Pancreas (tissue), 10 donors: Measurements from ENCODE around the gene COA7. TPM values are rescaled to one million over a fixed set of nuclear protein-coding genes. Genes with fewer than 3 reads are reported as not detected.
A peak's percentile ranks its signal among the peaks of the same experiment; 100 is the strongest.

Experiments used
- ATAC-seq, 4 donors: fragments of 200-7000 bp; cut with Tn5 transposase; one replicate each; pipeline versions ENCODE4 v1.8.0 to v1.9.1; 2020; ENCODE audit warnings: mild to moderate bottlenecking in 4 of 4, moderate library complexity in 4 of 4
- DNase-seq, 6 donors: peaks; one replicate each; pipeline ENCODE4 v3.0.0-alpha.2; 2020
- FAIRE-seq: peaks from 2 replicates; lab custom pipeline; 2012; peaks lifted over from hg19 to GRCh38; lab: Jason Lieb, UNC
- H3K27ac ChIP-seq, 4 donors: fragments of 200-600 bp; sonication (generic); 1 replicate in 3 of 4; 2 replicates in 1 of 4; pipeline versions ENCODE4 v1.5.0 to v1.8.0; 2020
- H3K27me3 ChIP-seq, 4 donors: fragments of 200-600 bp; one replicate each; pipeline ENCODE4 v1.8.0; 2021
- H3K36me3 ChIP-seq, 3 donors: fragments of 200-600 bp; sonication (generic) in 1 of 3; one replicate each; pipeline versions ENCODE4 v1.5.0 to v1.8.0; 2020 to 2021
- H3K4me1 ChIP-seq, 3 donors: fragments of 200-600 bp; one replicate each; pipeline ENCODE4 v1.8.0; 2021
- H3K4me3 ChIP-seq, 4 donors: fragments of 200-600 bp; sonication (generic) in 2 of 4; one replicate each; pipeline versions ENCODE4 v1.5.0 to v1.8.0; 2020 to 2021
- H3K9me3 ChIP-seq, 4 donors: fragments of 200-600 bp; one replicate each; pipeline ENCODE4 v1.8.0; 2021
- WGBS, 2 donors: extraction: QIAGEN DNeasy Blood & Tissue Kit; methylation state at CpG; one replicate each; pipeline ENCODE4 v1.1.7; 2013; 5-methylcytosine and 5-hydroxymethylcytosine counted together
- intact Hi-C, 3 donors: fragments of 100-400 bp; cut with DNase I; formaldehyde crosslinking; loops; one replicate each; pipeline versions ENCODE4 v1.11.1 to v1.14.2; 2022
- polyA plus RNA-seq, 2 donors: library from polyadenylated mRNA; stranded (reverse); fragments of 200-250 nt; gene quantifications; one replicate each; pipeline ENCODE4 v1.2.3, GENCODE V29; 2013
- total RNA-seq, 6 donors: library from RNA; stranded (reverse); fragmentation: NEBNext Ultra II Directional in 4 of 6; extraction: Animal tissue kit (Norgen Biotek cat#: 25700) in 4 of 6; gene quantifications; one replicate each; pipeline versions ENCODE4 v1.2.1 to v1.2.4, GENCODE V29; 2021 to 2023
- TF ChIP-seq, protein P1 (sequence below), 4 donors: fragments of 200-600 bp; sonication (generic) in 3 of 4; IDR thresholded peaks; one replicate each; pipeline versions ENCODE4 v1.5.0 to v1.8.0; 2021; ENCODE audit warnings: antibody characterized with exemption in 4 of 4
- donor health status: healthy with polysubstance abuse.
- donor health status: DM: no; HTN: no; CAD: no; lungs with moderate emphysema.
- donor health status: DM: no; HTN: no; CAD: no.
- donor health status: control.
- donor health status: control.
- donor health status: Bipolar disorder and iron deficiency.
- donor health status: DM: yes; HTN: yes; CAD: no.
- donor health status: DM: no; HTN: no; CAD: no.
- donor health status: DM: no; HTN: no; CAD: no.
- donor health status: DM: yes; HTN: yes; CAD: no.

COA7 gene
- total and polyA plus RNA-seq, 8 donors = 2.1 to 18.6 (median 7.8) TPM

DNA sequence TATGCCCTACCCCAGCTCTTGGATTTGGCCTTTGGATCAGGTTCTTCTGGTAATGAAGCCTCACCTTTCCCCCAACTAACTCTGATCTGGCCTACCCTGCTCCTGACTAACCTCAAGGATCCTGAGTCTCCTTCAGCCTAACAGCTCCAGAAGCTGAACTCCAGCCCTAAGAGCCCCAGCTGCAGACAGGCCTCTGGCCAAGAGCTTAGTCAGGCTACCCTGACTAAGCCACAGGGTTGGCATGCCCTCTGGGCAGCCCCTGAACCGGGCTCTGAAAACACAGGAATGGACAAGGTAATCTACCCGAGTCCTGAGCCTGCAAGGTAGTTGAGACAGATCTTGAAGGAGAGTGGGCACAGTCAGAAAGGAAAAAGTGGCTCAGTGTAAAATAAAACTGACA, 29.4 kb downstream of the COA7 start:
- no peak for FAIRE-seq
- no peaks in the 10 kb centered on the region for H3K9me3 ChIP-seq
- no peaks in the 10 kb centered on the region for H3K36me3 ChIP-seq
- H3K27me3 ChIP-seq = no peaks in the 10 kb centered on the region
- no peaks in the 10 kb centered on the region for H3K4me1 ChIP-seq
- intact Hi-C loops = no loop called here
- WGBS, 2 donors = 86 to 90% methylated on average over 2 of the region's 2 CpGs
- TF ChIP-seq, protein P1, sequence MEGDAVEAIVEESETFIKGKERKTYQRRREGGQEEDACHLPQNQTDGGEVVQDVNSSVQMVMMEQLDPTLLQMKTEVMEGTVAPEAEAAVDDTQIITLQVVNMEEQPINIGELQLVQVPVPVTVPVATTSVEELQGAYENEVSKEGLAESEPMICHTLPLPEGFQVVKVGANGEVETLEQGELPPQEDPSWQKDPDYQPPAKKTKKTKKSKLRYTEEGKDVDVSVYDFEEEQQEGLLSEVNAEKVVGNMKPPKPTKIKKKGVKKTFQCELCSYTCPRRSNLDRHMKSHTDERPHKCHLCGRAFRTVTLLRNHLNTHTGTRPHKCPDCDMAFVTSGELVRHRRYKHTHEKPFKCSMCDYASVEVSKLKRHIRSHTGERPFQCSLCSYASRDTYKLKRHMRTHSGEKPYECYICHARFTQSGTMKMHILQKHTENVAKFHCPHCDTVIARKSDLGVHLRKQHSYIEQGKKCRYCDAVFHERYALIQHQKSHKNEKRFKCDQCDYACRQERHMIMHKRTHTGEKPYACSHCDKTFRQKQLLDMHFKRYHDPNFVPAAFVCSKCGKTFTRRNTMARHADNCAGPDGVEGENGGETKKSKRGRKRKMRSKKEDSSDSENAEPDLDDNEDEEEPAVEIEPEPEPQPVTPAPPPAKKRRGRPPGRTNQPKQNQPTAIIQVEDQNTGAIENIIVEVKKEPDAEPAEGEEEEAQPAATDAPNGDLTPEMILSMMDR (IDR thresholded peaks at IDR 0.05) = no peak
- H3K4me3 ChIP-seq = no peak overlapping the region
- ATAC-seq = no peak
- no peak overlapping the region for H3K27ac ChIP-seq
- no peak for DNase-seq

GRCh38 chr1:52667984-52668383, 30.2 kb downstream of the COA7 start:
- WGBS, 2 donors = 63 to 82% methylated on average over 3 of the region's 3 CpGs
- TF ChIP-seq, protein P1 (IDR thresholded peaks at IDR 0.05) = no peak
- Histone ChIP-seq H3K27ac (no peak overlapping the region), H3K4me1 (no peaks in the 10 kb centered on the region), H3K9me3 (no peaks in the 10 kb centered on the region), H3K4me3 (no peak overlapping the region), H3K36me3 (no peaks in the 10 kb centered on the region), H3K27me3 (no peaks in the 10 kb centered on the region)
- DNase-seq = no peak
- ATAC-seq = no peak
- no peak for FAIRE-seq
- intact Hi-C loops = no loop called here

- ATAC-seq = no peak
- Histone ChIP-seq H3K27ac (no peak overlapping the region), H3K9me3 (no peaks in the 10 kb centered on the region), H3K4me1 (no peaks in the 10 kb centered on the region), H3K27me3 (no peaks in the 10 kb centered on the region), H3K36me3 (no peaks in the 10 kb centered on the region), H3K4me3 (no peak overlapping the region)
- TF ChIP-seq, protein P1 (IDR thresholded peaks at IDR 0.05) = no peak
- 64 to 77% methylated on average over 5 of the region's 5 CpGs for WGBS, 2 donors
- DNase-seq = no peak
- FAIRE-seq = no peak
- intact Hi-C loops = no loop called here
These were observed 30.9 kb downstream of the COA7 start for GRCh38 chr1:52667290-52667689.

DNA sequence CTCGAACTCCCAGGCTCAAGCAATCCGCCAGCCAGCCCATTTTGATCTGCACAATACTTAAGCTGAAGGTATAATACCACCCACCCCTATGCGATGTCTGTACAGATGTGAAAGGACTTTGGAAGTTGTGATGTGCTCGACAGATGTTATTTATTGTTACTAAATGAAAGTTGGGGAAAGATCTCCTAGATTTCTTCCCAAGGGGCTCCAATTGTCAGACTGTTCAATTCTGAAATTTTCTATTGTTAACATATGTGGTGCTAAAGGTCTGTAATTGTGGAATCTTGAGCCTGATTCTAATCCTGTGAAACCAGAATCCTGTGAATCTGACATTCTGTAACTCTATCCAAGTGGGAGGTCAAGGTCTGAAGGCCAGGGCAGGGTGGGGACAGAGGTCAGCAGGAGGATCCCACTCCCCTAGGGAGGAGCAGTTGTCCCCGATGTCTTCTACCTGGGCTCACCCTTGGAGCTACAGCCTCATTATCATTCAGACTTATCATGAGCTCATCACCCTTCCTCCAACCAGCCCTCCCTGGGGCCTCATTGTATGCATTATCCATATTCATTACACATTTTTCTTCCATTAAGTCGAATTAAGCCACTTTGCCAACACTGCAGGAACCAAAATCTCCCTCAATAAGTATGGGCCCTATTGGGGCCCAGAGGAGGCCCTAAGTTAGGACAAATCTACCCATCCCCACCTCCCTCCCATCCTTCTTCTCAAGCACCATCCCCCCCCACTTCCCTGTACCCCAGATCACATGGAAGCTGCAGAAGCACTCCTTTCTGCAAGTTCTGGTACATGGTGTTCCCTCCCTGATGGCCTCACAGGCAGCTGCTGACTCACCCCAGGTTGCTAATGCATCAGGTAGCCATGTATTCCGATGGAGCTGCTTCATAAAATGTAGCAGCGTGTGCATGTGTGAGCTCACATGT, 32.9 kb downstream of the COA7 start:
- Histone ChIP-seq H3K27ac (no peak overlapping the region), H3K4me1 (no peaks in the 10 kb centered on the region), H3K36me3 (no peaks in the 10 kb centered on the region), H3K27me3 (no peaks in the 10 kb centered on the region), H3K4me3 (no peak overlapping the region), H3K9me3 (no peaks in the 10 kb centered on the region)
- FAIRE-seq (no peak), ATAC-seq (peak in 1 of 4 donors; percentile 25), DNase-seq (no peak)
- TF ChIP-seq, protein P1 (IDR thresholded peaks at IDR 0.05) = no peak
- intact Hi-C loops = no loop called here
- 82 to 89% methylated on average over 8 of the region's 8 CpGs for WGBS, 2 donors

- Histone ChIP-seq H3K27me3 (no peaks in the 10 kb centered on the region), H3K36me3 (no peaks in the 10 kb centered on the region), H3K4me1 (no peaks in the 10 kb centered on the region), H3K4me3 (no peak overlapping the region), H3K27ac (no peak overlapping the region), H3K9me3 (no peaks in the 10 kb centered on the region)
- intact Hi-C loops = no loop called here
- WGBS, 2 donors = 94 to 95% methylated on average over 5 of the region's 5 CpGs
- TF ChIP-seq, protein P1 (IDR thresholded peaks at IDR 0.05) = no peak
- no peak for ATAC-seq
- FAIRE-seq = no peak
- no peak for DNase-seq
These were observed 34.4 kb downstream of the COA7 start for GRCh38 chr1:52663716-52664115.
